SK-N-SH treated with all-trans-retinoic acid at 6 μM for 48 hours (cell line): ENCODE data around the gene HP1BP3.

Experiments
- ATAC-seq: fragments of 200-7000 bp; cut with Tn5 transposase; 3 replicates; pipeline ENCODE4 v1.9.1; 2020; ENCODE audit warnings: mild to moderate bottlenecking, moderate library complexity
- ARNTL ChIP-seq: fragments of 450-650 bp; formaldehyde crosslinking; IDR thresholded peaks from 2 replicates; pipeline ENCODE4 v1.5.0; 2020; ENCODE audit warnings: low read depth, mild to moderate bottlenecking, moderate library complexity, borderline replicate concordance
- BACH2 ChIP-seq: fragments of 250-450 bp; sonication (Bioruptor Pico); IDR thresholded peaks from 2 replicates; pipeline ENCODE4 v1.9.0; 2021; ENCODE audit warnings: mild to moderate bottlenecking, borderline replicate concordance
- CREB5 ChIP-seq: fragments of 250-450 bp; sonication (Bioruptor Pico); IDR thresholded peaks from 2 replicates; pipeline ENCODE4 v1.5.1; 2020; ENCODE audit warnings: low read depth, mild to moderate bottlenecking, moderate library complexity
- CSDC2 ChIP-seq: fragments of 250-450 bp; sonication (Bioruptor Pico); IDR thresholded peaks from 2 replicates; pipeline ENCODE4 v1.5.0; 2020; ENCODE audit warnings: mild to moderate bottlenecking, moderate library complexity
- CSRNP3 ChIP-seq: fragments of 250-450 bp; sonication (Bioruptor Pico); IDR thresholded peaks from 2 replicates; pipeline ENCODE4 v1.5.1; 2021; ENCODE audit warnings: mild to moderate bottlenecking, moderate library complexity
- GLIS3 ChIP-seq: fragments of 250-450 bp; sonication (Bioruptor Pico); IDR thresholded peaks from 2 replicates; pipeline ENCODE4 v1.5.0; 2020; ENCODE audit warnings: mild to moderate bottlenecking, moderate library complexity
- ISL1 ChIP-seq: fragments of 250-450 bp; sonication (Bioruptor Pico); IDR thresholded peaks from 2 replicates; pipeline ENCODE4 v2.1.2; 2022; ENCODE audit warnings: mild to moderate bottlenecking, moderate library complexity
- PATZ1 ChIP-seq: fragments of 250-450 bp; sonication (Bioruptor Pico); IDR thresholded peaks from 2 replicates; pipeline ENCODE4 v1.8.0; 2020; ENCODE audit warnings: mild to moderate bottlenecking, moderate library complexity, borderline replicate concordance
- PPARA ChIP-seq: fragments of 250-450 bp; sonication (Bioruptor Pico); IDR thresholded peaks from 2 replicates; pipeline ENCODE4 v1.5.0; 2020; ENCODE audit warnings: mild to moderate bottlenecking, borderline replicate concordance
- RARB ChIP-seq: fragments of 250-450 bp; sonication (Bioruptor Pico); IDR thresholded peaks from 2 replicates; pipeline ENCODE4 v1.8.0; 2021; ENCODE audit warnings: mild to moderate bottlenecking, moderate library complexity
- SNAI2 ChIP-seq: fragments of 250-450 bp; sonication (Bioruptor Pico); IDR thresholded peaks from 2 replicates; pipeline ENCODE4 v1.5.0; 2020; ENCODE audit warnings: mild to moderate bottlenecking, moderate library complexity
- TCF4 ChIP-seq: fragments of 250-450 bp; sonication (Bioruptor Pico); IDR thresholded peaks from 2 replicates; pipeline ENCODE4 v1.8.0; 2021; ENCODE audit warnings: mild to moderate bottlenecking, moderate library complexity, borderline replicate concordance
- TOX ChIP-seq: fragments of 250-450 bp; sonication (Bioruptor Pico); IDR thresholded peaks from 2 replicates; pipeline ENCODE4 v1.8.0; 2021; ENCODE audit warnings: mild to moderate bottlenecking, moderate library complexity, borderline replicate concordance
- TSHZ2 ChIP-seq: fragments of 250-450 bp; sonication (Bioruptor Pico); IDR thresholded peaks from 2 replicates; pipeline ENCODE4 v1.5.0; 2020; ENCODE audit warnings: mild to moderate bottlenecking, moderate library complexity
- ZC3H10 ChIP-seq: fragments of 250-450 bp; sonication (Bioruptor Pico); IDR thresholded peaks from 2 replicates; pipeline ENCODE4 v1.5.1; 2021; ENCODE audit warnings: mild to moderate bottlenecking, moderate library complexity
- ZFP3 ChIP-seq: fragments of 250-450 bp; sonication (Bioruptor Pico); IDR thresholded peaks from 2 replicates; pipeline ENCODE4 v1.5.0; 2020; ENCODE audit warnings: mild to moderate bottlenecking, moderate library complexity
- ZFP30 ChIP-seq: fragments of 450-650 bp; formaldehyde crosslinking; IDR thresholded peaks from 2 replicates; pipeline ENCODE4 v1.5.0; 2022; ENCODE audit warnings: mild to moderate bottlenecking, moderate library complexity
- ZNF70 ChIP-seq: fragments of 450-650 bp; formaldehyde crosslinking; IDR thresholded peaks from 2 replicates; pipeline ENCODE4 v1.5.0; 2020; ENCODE audit warnings: mild to moderate bottlenecking, moderate library complexity
- ZNF8 ChIP-seq: fragments of 450-650 bp; formaldehyde crosslinking; IDR thresholded peaks from 2 replicates; pipeline ENCODE4 v1.5.0; 2020; ENCODE audit warnings: mild to moderate bottlenecking, moderate library complexity

HP1BP3 gene

GRCh38 chr1:20725189-20726117, 61.7 kb downstream of the HP1BP3 start:
- TF ChIP-seq ZFP3 (CRISPR knock-in tag) (no peak), CREB5 (no peak), SNAI2 (CRISPR knock-in tag) (no peak)
- ATAC-seq = peak; percentile 35

GRCh38 chr1:20724364-20725188, 62.5 kb downstream of the HP1BP3 start:
- no peak for ATAC-seq
- TF ChIP-seq TSHZ2 (CRISPR knock-in tag) = no peak
- TF ChIP-seq ZNF8 = no peak
- peak; percentile 93 for TF ChIP-seq ZFP3 (CRISPR knock-in tag)

- no peak for ATAC-seq
- no peak for TF ChIP-seq ZNF70 (CRISPR knock-in tag)
- no peak for TF ChIP-seq CSDC2 (CRISPR knock-in tag)
- TF ChIP-seq TOX = no peak
- TF ChIP-seq PATZ1 (CRISPR knock-in tag) = no peak
- TF ChIP-seq ZFP3 (CRISPR knock-in tag) = no peak
- TF ChIP-seq TCF4 (CRISPR knock-in tag) = no peak
- TF ChIP-seq ZNF8 = no peak
- TF ChIP-seq CSRNP3 (CRISPR knock-in tag) = no peak
- TF ChIP-seq PPARA (CRISPR knock-in tag) = no peak
- no peak for TF ChIP-seq ZFP30 (CRISPR knock-in tag)
- TF ChIP-seq CREB5 = no peak
- TF ChIP-seq ISL1 (CRISPR knock-in tag) = no peak
- no peak for TF ChIP-seq ZC3H10
- no peak for TF ChIP-seq TSHZ2 (CRISPR knock-in tag)
- TF ChIP-seq BACH2 (CRISPR knock-in tag) = no peak
- no peak for TF ChIP-seq RARB (CRISPR knock-in tag)
- no peak for TF ChIP-seq ARNTL (CRISPR knock-in tag)
- TF ChIP-seq GLIS3 (CRISPR knock-in tag) = no peak
Measured at GRCh38 chr1:20723537-20724363, 63.4 kb downstream of the HP1BP3 start.
